HTR-8/SVneo (cell line): Measurements from ENCODE around the gene CNTNAP2.

ENCODE experiments used
- DNase-seq: peaks from one replicate; pipeline ENCODE4 v3.0.0; 2011; ENCODE audit warnings: low spot score, mixed read lengths; ENCODE audit not compliant: insufficient read length
- FAIRE-seq: peaks from 2 replicates; lab custom pipeline; 2011; peaks lifted over from hg19 to GRCh38; lab: Jason Lieb, UNC

Gene CNTNAP2

GRCh38 chr7:148335790-148336189, 2219.2 kb downstream of the CNTNAP2 start:
- no peak for DNase-seq
- no peak for FAIRE-seq

DNA sequence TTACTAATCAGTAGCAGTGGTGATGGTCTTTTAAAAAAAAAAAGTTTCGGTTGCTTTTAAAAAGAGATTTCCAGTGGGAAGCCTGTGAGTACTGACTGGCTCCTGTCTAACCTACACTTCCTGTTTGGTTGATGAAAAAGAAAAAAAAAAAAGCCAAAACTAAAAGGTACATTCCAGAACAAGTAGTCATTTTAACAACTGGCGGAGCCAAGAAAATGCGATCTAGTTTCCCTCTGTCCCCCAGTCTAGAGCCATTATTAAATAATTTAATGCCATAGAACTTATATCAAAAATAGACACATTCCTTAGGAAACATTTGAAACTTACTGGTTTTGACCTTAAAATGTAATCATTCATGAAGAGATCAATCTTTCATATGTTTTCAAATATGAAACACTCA, 2219.8 kb downstream of the CNTNAP2 start:
- no peak for DNase-seq
- no peak for FAIRE-seq

GRCh38 chr7:148337246-148337965, 2220.8 kb downstream of the CNTNAP2 start:
- DNase-seq (no peak), FAIRE-seq (no peak)

DNA sequence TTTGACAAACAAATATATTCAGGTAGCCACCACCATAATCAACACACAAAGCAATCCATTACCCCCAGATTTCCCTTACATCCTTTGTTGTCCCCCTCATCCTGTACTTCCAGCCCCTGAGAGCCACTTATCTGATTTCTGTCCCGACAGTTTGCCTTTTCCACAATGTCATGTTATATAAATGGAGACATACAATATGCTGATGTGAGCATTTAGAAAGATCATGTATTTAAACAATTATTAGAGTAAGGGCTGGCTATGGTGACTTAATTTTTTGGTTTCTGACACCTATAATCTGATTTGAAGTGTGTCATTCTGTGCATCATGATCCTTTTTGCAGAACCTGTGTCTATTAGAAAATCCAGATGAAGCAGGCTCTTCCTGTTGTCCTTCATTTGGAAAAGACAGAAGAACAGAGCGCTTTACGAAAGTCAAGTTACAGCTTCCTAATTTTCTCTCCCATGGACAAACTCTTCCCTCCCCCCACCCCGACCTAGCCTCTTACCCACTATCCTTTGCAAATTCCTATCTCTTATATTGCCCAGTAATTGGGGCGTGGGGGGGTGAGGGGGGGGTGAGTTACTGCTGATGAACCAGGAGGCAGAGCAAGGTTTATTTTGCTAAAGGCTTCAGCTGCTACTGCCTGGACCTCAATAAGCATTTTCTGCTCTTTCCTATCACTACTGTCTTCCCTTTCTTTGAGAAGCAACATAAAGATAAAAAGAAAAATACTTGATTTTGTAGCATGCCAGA, 2221.6 kb downstream of the CNTNAP2 start:
- no peak for DNase-seq
- no peak for FAIRE-seq

GRCh38 chr7:148340438-148341280, 2224.1 kb downstream of the CNTNAP2 start:
- DNase-seq: no peak
- FAIRE-seq: no peak

DNA sequence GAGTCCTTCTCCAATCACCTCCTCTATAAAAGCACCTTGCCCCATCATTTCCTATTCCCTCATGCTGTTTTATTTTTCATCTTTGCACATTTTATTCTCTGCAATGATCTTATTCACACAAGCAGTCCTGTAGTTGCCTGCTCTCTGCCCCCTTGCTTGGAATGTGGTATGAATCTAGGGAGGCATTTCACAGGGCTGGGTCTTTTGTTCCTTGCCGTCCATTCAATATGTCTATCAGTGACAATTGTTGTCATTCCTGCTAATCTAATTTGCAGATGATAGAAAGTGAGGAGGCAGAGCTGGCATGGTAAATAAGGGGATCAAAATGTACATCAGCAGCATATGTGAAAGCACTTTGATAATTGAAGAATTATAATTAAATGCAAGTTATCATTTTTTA, 2227.8 kb downstream of the CNTNAP2 start:
- DNase-seq (no peak), FAIRE-seq (no peak)

- no peak for DNase-seq
- FAIRE-seq: no peak
Observed at GRCh38 chr7:148347981-148348380, 2231.4 kb downstream of the CNTNAP2 start.

GRCh38 chr7:148348466-148348865, 2231.9 kb downstream of the CNTNAP2 start:
- DNase-seq: no peak

DNA sequence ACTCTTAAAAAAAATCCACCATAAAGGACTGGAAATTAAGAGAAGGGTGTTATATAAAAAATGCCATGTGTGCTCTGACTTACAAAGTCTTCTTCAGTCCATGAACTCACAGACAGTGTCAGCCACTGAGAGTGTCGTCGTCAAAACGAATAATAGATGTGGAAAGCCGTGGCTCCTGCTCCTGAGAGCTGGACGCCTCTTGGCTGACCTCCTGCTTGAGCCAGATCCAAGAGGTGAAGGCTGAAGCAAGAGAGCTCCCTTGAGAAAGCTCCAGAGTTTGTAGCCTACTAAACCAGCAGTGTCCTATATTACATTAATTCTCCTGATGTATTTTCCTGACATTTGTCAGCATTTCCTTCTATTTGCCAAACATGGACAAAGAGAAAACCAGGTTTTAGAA, 2239.7 kb downstream of the CNTNAP2 start:
- no peak for FAIRE-seq
- DNase-seq: no peak

More at GRCh38 chr7:148348466-148348865, 2231.9 kb downstream of the CNTNAP2 start:
- FAIRE-seq: no peak

GRCh38 chr7:148362541-148362940, 2245.9 kb downstream of the CNTNAP2 start:
- no peak for FAIRE-seq
- DNase-seq: no peak

- no peak for FAIRE-seq
Observed at GRCh38 chr7:148367731-148368475, 2251.3 kb downstream of the CNTNAP2 start.

GRCh38 chr7:148368562-148368961, 2252.0 kb downstream of the CNTNAP2 start:
- FAIRE-seq (no peak), DNase-seq (no peak)

More at GRCh38 chr7:148367731-148368475, 2251.3 kb downstream of the CNTNAP2 start:
- DNase-seq: no peak

- no peak for FAIRE-seq
- DNase-seq: no peak
Observed at GRCh38 chr7:148371280-148371937, 2254.8 kb downstream of the CNTNAP2 start.

- DNase-seq: no peak
- no peak for FAIRE-seq
Observed at GRCh38 chr7:148374396-148375259, 2258.0 kb downstream of the CNTNAP2 start.

GRCh38 chr7:148379677-148380076, 2263.1 kb downstream of the CNTNAP2 start:
- FAIRE-seq (no peak), DNase-seq (no peak)

GRCh38 chr7:148380596-148381419, 2264.2 kb downstream of the CNTNAP2 start:
- no peak for DNase-seq

GRCh38 chr7:148382596-148382995, 2266.0 kb downstream of the CNTNAP2 start:
- DNase-seq (no peak), FAIRE-seq (no peak)

More at GRCh38 chr7:148380596-148381419, 2264.2 kb downstream of the CNTNAP2 start:
- FAIRE-seq: no peak

GRCh38 chr7:148383651-148384050, 2267.1 kb downstream of the CNTNAP2 start:
- no peak for DNase-seq
- no peak for FAIRE-seq
